ENCODE data around the gene WDR36.

DNA sequence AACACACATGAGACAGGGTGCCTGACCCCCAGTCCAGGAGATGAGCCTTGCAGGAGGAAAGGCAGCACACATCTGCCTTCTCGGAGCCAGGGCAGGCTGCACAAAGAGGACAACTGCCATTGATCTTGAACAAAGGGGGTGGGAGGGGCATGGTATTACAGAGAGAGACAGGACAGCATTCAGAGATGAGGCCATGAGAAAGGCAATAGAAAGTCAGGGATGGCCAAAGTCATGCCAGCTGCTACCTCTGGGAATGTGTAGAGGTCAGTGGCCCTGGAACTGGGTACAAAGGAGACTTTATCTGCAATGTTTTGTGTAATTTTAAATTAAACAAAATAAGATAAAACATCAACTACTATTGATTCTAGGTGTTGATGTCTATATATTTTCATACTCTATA lies 43.2 kb downstream of the WDR36 start:
- TF ChIP-seq, protein P1, sequence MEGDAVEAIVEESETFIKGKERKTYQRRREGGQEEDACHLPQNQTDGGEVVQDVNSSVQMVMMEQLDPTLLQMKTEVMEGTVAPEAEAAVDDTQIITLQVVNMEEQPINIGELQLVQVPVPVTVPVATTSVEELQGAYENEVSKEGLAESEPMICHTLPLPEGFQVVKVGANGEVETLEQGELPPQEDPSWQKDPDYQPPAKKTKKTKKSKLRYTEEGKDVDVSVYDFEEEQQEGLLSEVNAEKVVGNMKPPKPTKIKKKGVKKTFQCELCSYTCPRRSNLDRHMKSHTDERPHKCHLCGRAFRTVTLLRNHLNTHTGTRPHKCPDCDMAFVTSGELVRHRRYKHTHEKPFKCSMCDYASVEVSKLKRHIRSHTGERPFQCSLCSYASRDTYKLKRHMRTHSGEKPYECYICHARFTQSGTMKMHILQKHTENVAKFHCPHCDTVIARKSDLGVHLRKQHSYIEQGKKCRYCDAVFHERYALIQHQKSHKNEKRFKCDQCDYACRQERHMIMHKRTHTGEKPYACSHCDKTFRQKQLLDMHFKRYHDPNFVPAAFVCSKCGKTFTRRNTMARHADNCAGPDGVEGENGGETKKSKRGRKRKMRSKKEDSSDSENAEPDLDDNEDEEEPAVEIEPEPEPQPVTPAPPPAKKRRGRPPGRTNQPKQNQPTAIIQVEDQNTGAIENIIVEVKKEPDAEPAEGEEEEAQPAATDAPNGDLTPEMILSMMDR (IDR thresholded peaks at IDR 0.05 in 8 of 11, conservative IDR thresholded peaks at IDR 0.05 in 3 of 11) = no peak
- TF ChIP-seq POLR2A (IDR thresholded peaks at IDR 0.05) = no peak
